NAMALWA (cell line): ENCODE data around the gene RHOU.
"Not testable (repeated sequence)": the region's sequence is repeated elsewhere in the genome, so short reads cannot be mapped to it uniquely, and the experiment has no call there.

Experiments used
- DNase-seq: peaks from one replicate; pipeline ENCODE4 v3.0.0-alpha.2; 2015; ENCODE audit warnings: low spot score

Gene RHOU

DNA sequence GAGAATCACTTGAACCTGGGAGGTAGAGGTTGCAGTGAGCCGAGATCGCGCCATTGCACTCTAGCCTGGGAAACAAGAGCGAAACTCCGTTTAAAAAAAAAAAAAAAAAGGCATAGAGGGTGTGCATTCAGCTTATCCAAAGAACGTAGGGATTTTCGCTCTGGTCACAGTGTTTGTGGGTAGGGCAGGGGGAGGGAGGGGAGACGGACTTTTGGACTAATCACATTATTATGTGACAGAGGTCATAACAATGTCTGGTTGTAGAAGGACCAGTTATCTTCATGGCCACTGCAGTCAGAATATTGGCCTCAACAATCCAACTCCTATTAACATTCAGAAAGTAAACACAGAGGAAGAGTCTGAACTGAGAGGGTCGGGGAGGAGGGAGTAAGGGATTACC lies 25.7 kb downstream of the RHOU start:
- DNase-seq, result no peak

DNA sequence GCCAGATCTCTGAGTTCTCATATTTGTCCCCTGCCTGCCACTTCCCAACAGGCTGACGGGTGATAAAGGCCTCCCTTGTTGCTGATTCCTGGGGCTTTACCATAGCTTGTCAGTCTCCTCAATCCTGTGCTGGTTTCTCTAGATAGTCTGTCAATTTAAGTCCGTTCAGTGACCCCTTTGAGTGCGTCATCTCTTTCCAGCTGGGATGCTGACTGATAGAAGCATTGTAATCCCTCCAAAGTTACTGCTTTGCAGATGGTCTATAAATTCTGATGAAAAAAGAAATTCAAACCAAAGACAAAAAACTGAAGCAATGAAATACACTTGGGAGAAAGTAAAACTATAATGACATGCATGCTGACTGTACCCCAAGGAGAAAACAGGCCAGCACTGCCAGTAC lies 28.3 kb downstream of the RHOU start:
- no peak for DNase-seq

DNA sequence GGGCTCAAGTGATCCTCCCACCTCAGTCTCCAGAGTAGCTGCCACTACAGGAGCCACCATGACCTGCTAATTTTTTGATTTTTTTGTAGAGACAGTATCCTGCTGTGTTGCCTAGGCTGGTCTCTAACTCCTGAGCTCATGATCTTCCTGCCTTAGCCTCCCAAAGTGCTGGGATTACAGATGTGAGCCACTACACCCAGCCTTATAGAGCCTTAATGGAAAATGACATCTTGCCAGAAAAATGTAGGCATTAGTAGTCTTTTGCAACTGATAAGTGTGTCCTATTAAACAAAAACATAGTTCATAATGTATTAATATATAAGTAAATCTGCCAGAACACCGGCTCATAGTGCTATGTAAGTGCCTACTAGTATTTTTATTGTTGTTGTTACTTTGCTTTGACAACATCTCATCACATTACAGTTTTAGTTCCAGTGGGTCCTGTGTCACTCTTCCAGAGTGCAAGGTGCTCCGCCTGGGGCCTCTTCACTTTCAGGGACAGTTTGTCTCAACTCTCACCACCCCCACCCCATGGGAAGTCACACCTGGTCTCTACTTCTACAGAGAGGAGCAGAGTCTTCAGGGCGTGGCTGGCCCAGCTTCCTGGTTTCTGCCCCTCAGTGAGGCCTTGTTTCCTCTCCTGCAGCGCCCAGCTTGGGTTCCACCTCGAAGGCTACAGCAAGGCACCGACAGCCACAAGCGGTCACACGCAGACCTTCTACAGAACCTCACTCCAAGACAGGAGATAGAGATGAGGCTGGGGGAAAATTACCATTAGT lies 30.1 kb downstream of the RHOU start:
- no peak for DNase-seq

GRCh38 chr1:228766788-228767187 lies 31.5 kb downstream of the RHOU start:
- DNase-seq, result no peak

DNA sequence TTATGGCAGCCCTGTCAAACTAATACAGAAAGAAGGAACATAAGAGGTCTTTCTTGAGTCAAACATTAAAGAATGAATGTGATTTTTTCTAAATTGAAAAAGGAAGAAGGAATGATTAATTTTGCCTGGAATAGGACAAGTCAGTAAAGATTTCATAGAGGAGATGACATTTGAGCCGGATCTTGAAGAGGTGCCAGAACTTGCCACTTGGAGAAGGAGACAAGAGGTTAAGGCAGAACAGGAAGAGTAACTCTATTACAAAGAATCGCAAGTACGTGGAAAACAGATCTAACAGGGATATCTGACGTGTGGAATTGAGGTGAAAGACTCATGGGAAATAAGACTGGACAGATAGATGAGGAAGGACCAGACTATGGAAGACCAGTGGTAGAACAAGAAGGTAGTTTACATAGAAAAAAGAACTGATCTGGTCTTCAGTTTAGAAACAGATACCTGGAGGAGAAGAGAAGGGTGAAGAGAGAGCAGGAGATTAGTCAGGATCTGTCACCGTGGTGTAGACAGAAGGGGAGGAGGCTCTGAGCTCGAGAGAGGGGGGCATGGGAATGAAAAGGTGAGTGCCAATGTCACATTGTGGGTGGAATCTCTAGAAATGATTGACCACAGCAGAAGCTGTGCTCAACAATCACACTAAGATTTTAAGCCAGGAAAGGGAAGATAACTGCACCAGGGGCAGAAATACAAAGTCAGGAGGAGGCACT lies 32.5 kb downstream of the RHOU start:
- DNase-seq, result no peak

DNA sequence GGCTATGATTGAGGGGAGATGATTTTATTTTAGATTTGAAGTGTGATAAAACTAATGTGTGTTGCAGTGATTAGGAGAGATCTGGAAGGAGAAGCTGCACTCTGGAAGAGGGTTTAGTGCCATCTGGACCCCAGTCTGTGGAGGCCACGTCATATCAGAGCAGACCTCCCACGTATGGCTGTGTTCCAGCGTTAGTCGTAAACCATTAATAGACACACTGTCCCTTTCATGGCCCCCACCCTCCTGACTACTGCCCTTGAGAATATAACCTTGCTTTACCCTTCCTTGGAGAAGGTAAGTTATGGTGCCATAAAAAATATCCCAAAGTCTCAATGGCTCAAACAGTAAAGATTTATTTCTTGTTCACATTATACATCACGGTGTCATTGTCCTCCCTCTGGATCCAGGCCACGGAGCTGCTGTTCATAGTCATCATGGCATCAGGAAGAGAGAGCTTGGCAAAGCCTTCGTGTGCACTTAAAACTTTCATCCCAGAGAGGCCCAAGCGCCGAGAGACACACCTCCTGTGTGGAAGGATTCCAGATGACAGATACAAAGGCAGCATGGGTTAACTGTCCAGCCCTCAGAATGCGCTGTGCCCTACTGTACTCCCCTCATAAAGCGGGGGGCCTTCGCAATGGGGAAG lies 33.2 kb downstream of the RHOU start:
- DNase-seq, result no peak

DNA sequence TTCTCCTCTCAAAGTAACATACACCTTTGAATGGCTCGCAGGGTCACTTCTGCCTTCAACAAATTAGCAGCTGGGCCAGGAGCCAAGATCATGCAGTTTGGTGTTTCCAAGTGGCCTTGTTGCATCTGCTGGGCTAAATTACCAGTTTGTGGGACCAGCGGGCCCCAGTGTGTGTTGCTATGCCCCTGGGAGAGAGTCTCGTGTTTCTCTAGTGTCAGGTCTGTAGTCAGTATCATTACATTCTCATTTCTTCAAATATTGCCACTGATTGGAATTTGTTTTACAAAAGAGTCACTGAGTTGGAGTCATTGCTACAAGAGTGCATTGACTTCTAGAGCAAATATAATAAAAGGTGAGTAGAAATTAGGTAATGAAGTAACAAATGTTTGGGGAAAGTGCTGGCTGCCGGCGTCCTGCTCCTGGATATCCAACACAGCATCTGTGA lies 35.5 kb downstream of the RHOU start:
- no peak for DNase-seq

DNA sequence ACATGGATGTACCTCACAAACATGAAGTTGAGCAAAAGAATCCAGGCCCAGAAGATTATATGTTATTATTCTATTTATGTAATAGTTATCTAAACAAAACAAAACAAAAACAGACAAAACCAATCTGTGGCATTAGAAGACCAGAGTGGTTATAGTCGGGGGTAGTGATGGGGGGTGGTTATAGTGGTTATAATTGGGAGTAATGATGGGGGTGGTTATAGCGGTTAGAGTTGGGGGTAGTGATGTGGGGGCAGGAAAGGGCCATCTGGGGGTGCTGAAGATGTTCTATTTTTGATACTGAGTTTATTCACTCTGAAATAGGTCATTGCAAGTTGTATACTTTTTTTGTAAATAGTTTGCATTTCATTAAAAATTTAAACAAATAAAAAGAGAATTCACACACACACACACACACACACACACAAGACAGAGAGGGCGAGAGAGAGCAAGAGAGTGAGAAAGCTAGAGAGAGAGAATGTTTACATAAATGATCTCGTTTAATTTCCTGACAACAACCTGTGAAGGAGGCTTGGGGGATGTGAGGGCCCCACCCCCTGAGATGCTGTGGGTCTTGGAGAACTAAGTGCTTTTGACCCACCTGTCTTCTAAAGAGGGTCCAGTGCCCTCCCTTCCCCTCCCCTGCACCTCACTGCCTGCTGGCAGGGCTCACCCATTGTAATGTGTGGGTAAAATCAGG lies 37.4 kb downstream of the RHOU start:
- no peak for DNase-seq

GRCh38 chr1:228775946-228776345 lies 40.7 kb downstream of the RHOU start:
- DNase-seq, result not testable (repeated sequence)

DNA sequence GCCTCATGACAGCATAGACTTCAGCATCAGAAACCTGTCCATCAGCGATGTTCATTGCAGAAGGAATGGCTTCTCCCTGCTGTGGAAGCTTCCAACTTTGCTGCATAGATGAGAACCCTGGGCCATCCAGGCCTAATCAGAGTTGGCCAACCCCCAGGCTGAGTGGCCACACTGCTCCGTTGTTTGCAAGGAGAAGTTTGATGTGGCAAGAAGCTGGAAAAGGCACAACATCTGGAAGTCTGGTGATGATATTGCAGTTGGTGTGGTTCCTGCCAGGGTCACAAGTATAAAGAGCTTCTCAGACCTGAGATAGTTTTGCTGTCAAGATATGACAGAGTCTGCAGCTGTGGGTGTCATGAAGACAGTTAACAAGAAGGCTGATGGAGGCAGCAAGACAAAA lies 41.2 kb downstream of the RHOU start:
- DNase-seq, result no peak

DNA sequence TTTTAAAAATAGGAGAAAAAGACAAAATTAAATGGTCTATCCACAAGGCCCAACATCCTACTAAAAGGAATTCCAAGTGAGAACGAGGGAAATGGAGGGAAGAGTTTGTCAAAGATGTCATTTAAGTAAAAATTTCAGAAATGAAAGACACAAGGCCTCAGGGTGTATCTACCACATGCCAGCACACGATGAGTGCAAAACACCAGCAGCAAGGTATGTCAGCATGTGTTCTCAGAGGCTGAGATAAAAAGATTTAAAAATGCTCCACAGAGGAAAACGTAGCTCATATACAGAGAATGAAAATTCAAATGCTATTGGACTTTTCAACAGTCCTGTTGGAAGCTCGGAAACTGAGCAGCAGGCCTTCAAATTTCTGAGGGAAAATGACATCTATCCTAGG lies 42.0 kb downstream of the RHOU start:
- DNase-seq, result no peak

- no peak for DNase-seq
These were observed 42.7 kb downstream of the RHOU start for GRCh38 chr1:228778026-228778425.

GRCh38 chr1:228778466-228778865 lies 43.2 kb downstream of the RHOU start:
- DNase-seq, result no peak

DNA sequence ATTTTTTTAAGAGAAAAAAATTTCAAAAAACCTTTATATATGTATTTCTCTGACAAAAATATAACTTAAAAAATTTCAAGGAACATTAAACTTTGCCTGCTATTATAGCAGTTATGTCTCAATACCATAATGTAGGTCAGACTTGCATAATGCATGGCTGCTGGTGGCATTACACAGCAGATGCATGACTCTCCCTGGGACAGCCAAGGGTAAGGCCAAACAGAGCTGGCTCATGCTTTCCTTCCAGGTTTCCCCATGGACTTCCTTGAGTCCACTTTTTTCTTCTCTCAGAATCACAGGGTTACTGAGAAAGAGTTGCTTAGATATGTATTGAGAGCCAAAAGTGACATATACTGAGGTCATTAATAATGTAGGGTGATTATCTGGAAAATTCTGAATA lies 43.7 kb downstream of the RHOU start:
- DNase-seq, result no peak

- peak; percentile 6 for DNase-seq
These were observed 46.0 kb downstream of the RHOU start for GRCh38 chr1:228781161-228781808.

DNA sequence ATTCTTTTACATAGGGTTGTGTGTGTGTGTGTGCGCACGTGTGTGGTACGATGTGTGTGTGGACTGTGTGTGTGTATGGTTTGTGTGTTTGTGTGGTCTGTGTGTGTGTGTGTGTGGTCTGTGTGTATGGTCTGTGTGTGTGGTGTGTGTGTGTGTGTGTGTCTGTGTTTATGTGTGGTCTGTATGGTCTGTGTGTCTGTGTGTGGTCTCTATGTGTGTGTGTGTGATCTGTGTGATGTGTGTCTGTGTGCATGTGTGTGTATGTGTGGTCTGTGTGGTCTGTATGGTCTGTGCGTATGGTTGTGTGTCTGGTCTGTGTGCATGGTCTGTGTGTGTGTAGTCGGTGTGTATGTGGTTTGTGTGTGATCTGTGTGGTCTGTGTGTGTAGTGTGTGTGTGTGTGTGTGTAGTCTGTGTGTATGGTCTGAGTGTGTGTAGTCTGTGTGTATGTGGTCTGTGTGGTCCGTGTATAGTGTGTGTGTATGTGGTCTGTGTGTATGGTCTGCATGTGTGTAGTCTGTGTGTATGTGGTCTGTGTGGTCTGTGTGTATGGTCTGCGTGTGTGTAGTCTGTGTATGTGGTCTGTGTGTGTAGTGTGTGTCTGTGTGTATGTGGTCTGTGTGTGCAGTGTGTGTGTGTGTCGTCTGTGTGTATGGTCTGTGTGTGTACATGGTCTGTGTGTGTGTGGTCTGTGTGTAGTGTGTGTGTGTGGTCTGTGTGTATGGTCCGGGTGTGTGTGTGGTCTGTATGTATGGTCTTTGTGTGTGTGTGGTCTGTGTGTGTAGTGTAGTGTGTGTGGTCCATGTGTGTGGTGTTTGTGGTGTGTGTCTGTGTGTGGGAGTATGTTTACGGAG lies 46.8 kb downstream of the RHOU start:
- no peak for DNase-seq

GRCh38 chr1:228782662-228783417 lies 47.6 kb downstream of the RHOU start:
- DNase-seq, result no peak

DNA sequence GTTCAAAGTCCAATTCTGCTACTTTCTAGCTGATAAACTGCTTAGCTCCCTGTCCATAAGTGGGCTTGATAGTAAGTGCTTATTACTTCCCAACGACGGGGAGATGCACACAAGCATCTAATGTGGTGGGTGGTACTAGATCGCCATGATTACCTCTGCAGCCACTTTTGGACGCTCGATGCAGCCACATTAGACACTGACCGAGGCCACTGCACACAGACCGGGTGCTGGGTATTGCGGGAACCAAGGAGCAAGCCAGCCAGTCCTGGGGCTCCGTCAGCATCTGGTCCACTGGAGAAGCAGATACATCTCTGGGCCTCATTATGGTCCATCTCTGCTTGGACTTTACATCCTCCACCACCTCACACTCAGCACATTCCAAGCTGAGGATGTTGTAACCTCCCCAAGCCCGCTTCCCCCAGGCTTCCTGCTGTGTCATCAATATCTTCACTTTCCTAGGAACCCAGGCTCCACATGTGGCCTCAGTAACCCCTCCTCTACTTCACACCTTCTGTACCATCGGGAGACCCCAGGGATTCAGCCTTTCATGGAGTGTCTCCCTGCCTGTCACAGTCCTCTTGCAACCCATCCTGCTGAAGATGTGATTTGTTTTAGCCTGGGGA lies 48.2 kb downstream of the RHOU start:
- DNase-seq, result no peak

DNA sequence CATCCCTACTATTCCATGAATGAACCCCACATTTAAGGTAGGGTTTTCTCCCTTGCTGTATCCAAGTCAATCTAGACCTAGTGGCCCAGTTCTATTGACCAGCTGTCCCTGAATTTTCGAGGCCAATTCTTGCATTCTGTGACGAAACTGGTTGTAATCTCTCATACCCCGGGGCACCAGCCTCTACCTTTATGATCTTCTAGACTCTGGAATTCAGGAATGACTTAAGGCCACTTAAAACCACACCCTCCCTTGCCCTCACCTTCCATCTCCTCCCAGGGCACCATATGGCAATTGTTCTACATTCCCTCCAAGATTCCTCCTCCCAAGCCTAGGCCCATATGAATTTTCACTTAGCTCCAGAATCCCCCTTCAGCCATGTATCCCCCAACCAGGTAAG lies 48.9 kb downstream of the RHOU start:
- no peak for DNase-seq
